Measurements from ENCODE around the gene CNNM3.
"Not testable (repeated sequence)": the region's sequence is repeated elsewhere in the genome, so short reads cannot be mapped to it uniquely, and the experiment has no call there.

The CNNM3 gene

DNA sequence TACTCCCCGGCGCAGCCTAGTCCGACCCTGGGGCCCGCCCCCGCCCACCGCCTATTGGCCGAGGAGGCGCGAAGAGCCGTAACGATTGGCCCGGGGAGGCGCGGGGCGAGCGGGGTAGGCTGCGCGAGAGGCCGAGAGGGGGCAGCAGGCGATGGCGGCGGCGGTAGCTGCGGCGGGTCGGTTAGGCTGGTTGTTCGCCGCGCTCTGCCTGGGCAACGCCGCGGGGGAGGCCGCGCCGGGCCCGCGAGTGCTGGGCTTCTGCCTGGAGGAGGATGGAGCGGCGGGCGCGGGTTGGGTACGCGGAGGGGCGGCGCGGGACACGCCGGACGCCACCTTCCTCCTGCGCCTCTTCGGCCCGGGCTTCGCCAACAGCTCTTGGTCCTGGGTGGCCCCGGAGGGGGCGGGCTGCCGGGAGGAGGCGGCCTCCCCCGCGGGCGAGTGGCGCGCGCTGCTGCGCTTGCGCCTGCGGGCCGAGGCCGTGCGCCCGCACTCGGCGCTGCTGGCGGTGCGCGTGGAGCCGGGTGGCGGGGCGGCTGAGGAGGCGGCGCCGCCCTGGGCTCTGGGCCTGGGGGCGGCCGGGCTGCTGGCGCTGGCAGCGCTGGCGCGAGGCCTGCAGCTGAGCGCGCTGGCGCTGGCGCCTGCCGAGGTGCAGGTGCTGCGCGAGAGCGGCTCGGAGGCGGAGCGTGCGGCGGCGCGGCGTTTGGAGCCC is at the start of gene CNNM3:
Gene CNNM3 (plus strand): TSS at position 142 of the 709 bp plus-strand sequence. CDS start 10 bp downstream, at position 152.
- peak; percentile 94 for DNase-seq

DNA sequence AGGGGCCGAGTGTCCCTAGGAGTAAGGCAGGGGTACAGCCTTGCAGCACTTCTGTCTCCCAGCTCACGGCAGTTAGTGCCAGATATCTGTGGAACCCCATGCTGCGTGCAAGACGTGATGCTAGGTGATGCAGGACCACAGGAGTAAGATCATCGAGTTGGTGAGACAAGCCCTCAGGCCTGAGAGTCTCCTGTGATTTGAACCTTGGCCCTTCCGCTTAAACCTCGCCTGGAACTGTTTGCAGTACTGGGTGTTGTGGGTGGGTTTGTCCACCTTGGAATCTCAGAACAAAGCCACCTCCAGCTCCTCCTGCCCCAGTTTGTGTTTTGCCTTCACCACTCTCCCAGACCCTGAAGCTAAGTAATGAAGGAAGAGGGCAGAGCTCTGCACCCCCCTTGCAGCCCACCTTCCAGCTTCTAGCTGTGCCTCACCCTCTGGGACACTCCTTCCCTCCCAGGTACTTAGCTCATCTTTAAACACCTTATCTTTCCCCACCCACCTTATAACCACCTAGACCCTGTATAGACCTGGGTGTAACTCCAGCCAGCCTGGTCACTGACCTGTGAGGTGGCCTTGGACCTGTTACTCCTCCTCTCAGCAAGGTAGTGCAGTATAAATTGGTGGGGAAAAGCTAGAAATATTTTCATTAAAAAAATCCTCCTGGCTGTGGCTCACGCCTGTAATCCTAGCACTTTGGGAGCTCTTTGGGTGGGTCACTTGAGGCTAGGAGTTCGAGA is 48.8 kb upstream of the CNNM3 start:
- DNase-seq, result no peak

DNA sequence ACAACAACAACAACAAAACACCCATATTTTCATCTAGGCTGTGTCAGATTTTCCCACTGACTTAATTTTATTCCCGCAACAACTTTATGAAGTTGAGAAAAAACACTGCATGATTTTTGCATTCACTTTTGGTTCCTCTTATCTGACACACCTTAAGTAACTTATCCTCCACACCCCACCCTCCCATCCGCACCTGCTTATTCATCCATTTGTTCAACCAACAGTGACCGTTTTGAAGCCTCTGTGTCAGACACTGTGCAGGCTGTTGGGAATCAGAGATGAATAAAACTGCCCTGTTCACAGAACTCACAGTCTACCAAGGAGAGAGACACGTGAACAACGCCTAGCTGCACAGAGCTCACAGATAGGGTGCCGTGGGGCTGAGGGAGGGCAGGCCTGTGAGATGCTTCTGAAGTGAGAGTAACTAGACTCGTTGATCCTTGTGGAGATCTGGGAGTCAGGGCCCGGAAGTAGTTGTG is 47.9 kb upstream of the CNNM3 start:
- no peak for DNase-seq

DNA sequence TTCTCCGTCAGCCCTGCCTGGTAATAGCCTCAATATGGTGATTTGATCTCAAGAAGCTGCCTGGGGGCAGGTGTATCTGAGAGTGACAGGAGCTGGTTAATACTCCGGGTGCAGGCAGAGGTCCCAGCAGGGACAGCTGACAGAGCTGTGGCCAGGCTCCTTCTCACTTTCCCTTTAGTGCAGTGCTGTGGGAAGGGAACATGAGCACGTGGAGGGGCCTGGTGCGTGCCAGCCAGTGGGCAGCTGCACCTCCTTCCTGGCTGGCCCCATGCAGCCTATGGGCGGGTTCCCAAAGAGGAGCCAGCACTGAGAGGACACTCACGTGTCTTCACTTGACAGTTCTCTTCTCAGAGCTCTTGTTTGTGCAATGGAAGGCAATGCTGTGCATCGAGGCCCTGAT is 46.3 kb upstream of the CNNM3 start:
- no peak for DNase-seq

DNA sequence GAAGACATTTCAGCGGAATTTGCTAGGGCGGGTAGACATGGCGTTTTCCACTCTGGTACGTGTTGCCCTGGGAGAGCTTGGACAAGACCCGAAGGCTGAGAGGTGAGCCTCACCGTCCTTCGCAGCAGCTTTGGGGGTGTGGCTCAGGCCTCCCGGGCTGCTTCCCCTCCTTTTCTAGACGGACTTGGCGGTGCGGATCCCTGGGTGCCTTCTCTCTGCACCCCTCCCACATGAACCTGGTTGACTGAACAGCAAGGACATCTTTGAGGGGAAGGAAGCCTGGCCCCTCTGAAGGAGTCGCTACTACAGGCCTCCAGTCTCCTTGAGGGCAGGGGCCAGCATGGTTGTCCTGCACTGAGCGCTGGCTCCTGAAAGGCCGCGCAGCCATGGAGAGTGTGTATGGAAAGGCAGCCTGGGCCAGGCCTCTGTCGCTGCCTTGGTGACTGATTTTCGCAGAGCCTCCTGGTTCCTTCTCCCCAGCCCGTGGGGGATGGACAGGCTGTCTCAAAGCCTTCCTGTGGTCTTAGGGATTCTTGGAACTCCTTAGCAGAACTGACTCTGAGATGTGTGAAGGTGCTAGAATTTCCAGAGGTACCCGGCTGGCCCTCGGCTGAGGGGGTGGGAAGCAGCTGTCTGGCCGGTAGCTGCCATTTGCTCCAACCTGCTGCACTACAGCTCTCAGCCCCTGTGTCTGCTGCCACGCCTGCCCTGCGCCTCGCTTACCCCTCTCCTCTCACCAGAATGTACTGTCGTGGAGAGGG is 45.4 kb upstream of the CNNM3 start:
- DNase-seq, result no peak

DNA sequence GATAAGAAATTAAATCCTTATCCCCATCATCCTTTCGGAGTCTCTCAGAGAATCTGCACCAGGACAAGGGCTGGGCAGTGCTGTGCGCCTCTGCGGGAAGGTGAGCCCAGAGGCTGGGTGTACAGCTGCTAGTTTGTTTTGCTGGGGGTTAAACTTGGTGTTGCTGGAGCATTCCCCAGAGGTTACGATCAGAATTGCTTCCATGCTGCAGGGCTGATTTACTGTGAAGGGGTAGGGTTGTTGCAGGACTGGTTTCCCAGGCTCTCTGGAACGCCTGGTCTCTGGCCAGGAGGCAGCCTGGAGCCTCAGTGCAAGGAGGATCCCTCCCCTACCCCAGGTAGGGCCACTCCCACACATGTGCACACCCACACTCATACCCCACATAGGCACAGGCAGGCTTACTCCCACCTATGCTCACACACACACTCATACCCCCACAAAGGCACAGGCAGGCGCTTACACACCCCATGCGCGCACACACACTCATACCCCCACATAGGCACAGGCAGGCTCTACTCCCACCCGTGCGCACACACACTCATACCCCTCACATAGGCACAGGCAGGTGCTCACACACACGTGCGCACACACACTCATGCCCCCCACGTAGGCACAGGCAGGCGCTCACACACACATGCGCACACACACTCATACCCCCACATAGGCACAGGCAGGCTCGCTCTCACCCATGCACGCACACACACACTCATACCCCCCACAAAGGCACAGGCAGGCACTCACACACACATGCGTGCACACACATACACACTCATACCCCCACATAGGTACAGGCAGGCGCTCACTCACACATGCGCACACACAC is 44.1 kb upstream of the CNNM3 start:
- DNase-seq, result no peak

DNA sequence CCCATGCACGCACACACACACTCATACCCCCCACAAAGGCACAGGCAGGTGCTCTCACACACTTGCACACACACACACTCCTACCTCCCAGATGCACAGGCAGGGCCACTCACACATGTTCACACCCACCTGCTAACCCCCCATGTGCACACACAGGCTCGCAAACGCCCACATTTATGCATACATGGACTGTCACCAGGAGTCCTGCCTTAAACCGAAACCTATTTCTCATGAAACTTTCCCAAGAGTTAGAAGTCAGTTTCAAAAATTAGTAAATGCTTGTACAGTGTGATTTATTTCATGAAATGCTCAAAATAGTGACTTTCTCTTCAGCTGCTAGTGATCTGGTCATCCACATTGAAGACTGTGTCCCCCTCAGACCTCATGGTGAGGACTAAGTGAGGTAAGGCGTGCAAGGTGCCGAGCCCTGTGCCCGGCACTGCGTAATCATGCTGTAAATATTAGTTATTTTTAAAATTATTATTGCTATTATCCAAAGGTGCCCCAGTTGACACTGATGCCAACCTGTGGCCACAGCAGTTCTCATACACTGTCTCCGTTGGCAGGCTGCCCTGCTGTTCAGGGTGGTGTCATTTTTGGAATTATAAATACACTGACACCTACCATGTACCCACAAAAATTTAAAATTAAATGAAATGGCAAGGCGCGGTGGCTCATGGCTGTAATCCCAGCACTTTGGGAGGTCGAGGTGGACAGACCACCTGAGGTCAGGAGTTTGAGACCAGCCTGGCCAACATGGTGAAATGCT is 43.0 kb upstream of the CNNM3 start:
- DNase-seq, result no peak

DNA sequence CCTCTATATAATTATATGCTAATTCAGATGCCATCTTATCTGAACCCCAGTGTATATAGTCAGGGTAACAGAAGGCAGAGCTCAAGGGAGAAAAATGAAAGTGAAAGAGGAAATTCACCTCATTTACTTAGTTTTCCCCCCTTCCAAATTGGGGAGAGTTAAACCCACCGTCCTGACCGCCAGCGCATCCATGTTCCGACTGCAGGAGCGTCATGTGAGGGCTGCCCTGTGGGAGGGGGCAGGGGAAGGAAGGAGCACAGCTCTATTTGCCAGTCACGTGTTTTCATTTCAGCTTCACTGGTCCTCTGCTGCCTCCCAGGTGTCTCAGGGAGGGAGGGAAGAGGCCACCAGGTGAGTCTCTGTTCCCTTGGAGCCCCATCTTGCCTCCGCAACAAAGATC is 42.1 kb upstream of the CNNM3 start:
- peak; percentile 28 for DNase-seq

DNA sequence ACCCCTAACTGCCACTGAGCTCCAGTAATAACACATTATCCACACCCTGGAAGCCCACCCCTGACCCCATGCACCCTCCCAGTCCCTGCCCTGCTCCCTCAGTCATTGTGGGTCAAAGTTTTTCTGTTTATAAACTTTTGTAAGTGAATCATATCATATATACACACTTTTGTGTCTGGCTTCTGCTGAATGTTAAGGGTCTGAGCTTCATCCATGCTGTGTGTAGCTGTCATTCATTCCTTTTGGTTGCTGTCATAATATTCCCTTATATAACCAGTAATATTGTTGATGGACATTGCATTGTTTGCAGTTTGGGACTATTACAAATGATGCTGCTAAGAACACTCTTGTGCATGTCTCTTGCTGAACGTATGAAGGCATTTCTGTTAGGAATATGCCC is 40.9 kb upstream of the CNNM3 start:
- DNase-seq, result no peak

DNA sequence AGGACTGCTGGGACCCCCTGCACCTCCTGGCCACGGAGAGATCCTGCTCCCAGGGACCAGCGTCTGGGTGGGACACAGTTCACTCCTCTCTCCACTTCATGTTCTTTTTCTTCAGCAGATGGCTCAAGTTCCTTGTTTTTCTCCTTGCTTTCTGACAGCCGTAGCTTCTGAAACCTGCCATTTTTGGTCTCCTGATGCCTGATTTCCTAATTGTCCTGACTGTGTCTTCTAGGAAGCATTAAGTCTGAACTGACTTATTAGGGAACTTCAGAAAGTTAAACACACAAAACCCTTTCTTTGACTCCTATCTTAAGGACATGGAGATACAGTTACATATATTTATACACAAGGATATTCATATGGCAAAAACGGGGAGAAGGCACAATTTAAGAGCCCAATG is 32.7 kb upstream of the CNNM3 start:
- DNase-seq, result no peak

DNA sequence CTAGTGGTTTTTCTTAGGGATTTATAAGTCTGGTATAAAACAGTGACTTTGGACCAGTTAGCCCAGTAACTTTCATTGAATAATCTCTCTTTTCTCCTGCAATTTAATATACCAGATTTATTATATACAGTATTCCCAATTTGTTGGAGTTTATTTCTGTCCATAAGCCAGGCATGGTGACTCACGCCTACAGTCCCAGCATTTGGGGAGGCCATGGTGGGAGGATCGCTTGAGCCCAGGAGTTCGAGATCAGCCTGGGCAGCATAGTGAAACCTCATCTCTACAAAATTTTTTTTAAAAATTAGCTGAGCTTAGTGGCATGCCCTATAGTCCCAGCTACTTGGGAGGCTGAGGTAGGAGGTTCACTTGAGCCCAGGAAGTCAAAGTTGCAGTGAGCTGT is 28.7 kb upstream of the CNNM3 start:
- no peak for DNase-seq

DNA sequence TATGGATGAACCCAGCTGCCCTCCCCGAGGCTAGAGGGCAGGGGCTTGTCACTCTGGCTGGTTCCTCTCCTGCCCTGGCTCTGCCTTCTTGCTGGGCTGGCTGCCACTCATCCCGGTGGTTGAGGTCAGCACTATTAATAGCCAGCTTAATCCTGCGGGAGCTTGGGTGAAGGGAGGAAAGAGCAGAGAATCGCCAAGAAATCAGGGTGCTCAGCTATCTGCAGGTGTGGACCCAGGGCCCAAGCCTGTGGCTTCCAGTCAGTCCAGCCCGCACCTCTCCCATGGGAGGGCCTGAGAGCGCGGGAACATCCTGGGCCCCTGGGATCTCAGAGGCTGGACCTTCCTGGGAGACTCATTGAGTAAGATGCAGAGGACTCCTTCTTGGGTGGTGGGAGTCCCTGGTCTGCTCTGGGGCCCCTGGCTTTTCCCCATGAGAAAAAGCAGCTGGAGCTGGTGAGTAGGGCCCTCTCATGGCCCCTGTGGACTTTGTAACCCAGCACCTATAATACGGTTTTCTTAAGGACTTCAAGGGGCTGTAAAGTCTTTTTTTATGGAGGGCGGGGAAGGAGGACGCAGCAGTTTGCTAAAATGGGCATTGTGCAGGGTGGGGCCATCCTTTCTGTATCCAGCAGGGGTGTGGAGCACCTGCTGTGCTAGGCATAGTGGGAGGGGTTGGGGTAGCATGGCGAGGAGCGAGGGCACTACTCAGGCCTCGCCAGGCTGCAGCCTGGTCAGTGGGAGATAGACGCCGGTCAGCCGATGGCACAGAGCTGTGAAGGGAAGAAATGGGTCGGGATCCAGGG is 27.4 kb upstream of the CNNM3 start:
- no peak for DNase-seq

DNA sequence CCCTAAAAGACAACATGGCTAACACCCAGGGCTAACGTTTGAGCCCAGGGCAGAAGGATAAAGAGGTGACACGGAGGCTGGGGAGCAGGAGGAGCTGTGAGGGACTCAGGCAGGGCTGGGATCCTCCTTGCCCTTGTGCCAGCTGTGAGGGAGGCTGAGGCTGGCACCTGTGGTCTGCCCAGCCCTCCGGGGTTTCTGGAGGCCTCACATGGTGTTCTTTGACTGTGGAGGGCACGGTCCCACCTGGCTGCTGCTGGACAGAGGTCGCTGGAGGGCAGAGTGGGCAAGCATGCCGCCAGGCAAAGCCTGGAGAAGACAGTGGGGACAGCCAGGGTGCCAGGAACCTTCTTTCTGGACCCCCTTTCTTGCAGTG is 26.8 kb upstream of the CNNM3 start:
- DNase-seq, result no peak

DNA sequence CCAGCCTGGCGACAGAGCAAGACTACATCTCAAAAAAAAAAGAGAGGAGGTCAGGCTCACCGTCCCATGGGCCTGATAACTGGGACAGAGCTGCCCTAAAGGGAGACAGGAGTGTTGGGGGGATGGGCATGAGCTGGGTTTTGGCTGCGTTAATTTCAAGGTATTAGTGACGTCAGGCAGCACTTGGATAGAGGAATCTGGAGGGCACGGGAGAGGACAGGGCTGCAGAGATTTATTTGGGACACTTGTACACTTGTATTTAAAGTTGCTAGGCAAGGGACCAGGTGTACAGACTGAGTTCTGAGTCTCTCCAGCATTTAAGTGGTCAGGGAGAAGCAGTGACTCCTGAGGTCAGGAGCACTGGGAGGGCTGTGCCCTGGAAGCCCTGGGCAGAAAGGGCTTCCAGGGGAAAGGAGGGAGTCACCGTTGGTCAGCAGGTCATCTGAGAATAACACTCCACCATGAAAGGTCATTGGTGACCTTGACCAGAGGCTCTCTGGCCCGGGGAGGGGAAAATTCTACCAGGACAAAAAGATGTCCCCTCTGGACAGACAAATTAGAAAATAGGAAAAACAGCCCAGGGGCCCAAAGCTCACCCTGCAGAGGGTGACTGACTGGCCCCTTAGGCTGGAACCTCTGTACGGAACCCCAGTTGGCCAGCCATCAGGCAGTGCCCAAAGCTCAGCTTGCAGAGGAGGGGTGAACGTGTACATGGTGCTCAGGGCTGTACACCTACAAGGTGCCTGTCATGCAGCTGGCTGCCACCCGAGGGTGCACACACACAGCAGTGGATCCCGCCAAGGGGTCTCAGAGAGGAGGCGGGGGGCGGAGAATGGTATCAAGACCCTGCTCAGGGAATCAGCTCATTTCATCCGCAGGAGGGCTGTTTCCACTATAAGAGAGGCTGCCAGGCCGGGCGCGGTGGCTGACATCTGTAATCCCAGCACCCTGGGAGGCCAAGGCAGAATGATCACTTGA is 23.0 kb upstream of the CNNM3 start:
- no peak for DNase-seq

DNA sequence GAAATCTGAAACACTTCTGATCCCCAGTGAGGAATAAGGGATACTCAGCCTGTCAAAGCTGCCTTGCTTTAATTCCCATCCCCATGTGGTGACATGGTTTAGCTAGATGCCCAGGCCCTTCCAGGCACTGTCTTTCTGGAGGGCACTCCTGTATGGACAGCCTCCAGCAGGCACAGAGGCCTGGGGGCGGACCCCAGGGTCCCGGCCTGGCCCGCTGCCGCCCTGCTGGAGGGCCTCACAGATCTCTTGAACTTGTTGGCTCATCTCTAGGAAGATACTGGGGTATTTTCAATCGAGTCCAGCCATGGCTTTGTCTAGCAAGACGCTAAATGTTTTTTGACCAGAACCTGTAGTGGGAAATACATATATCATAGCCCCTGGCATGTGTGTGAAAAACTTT is 21.0 kb upstream of the CNNM3 start:
- no peak for DNase-seq

DNA sequence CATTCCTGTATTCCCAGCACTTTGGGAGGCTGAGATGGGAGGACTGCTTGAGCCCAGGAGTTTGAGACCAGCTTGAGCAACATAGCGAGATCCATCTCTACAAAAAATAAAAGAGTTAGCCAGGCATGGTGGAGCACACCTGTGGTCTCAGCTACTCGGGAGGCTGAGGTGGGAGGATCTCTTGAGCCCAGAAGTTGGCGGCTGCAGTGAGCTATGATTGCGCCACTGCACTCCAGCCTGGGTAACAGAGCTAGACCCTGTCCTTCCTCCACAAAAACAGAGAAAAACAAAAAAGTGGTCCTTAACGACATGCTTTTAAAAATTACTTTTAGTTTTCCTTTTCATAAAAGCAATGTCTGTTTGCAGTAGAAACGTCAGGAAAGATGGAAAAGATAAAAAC is 19.6 kb upstream of the CNNM3 start:
- not testable (repeated sequence) for DNase-seq

DNA sequence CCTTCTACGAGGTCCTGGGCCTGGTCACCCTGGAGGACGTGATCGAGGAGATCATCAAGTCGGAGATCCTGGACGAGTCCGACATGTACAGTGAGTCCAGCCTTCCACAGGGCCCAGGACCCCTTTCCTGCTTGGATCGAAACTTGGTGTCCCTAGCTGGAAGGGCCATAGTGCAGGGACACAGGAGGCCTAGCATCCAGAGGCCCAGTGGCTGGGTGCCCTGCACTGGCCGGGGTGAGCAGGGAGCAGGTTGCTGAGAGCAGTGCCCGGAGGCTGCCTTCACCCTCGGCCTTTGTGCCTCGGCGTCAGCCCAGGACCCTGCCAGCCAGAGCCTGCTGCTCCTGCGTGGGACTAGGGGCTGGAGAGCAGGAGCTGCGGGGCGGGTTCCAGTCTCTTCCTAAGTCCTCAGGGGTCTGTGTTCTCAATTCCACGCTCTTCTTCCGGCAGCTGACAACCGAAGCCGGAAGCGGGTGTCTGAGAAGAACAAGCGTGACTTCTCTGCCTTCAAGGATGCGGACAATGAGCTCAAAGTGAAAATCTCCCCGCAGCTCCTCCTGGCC is 18.9 kb upstream of the CNNM3 start:
- no peak for DNase-seq

DNA sequence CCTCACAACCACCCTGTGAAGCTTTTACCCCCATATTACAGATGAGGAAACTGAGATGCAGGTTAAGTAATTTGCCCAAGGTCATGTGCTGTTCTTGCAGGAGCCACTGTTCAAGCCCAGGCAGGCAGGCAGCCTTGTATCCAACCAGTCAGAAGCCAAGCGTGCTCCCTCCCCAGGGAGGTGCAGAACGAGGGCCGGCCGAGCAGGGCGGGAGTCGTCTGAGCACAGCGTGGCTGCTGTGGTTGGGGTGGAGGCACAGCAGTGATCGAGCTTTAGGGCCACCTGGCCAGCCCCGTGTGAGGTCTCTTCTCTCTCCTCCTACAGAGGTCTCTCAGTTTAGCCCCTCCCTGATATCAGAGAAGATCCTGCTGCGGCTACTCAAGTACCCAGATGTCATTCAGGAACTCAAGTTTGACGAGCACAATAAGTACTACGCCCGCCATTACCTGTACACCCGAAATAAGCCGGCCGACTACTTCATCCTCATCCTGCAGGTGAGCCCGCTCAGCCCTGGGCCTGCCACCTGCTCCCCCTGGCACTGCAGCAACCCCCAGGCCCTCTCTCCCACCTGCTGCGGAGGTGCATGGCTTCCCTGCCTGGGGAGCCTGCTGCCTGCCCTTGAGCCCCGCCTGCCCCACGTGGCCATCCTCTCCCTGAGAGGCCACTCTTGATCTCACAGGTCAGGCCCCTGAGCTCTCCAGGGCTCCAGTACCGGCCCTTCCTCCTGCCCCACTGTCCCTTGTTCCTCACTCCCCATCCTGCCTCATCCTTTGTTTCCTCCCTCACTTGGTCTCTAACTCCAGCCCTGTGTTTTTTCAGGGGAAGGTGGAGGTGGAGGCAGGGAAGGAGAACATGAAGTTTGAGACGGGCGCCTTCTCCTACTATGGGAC is 17.1 kb upstream of the CNNM3 start:
- no peak for DNase-seq

DNA sequence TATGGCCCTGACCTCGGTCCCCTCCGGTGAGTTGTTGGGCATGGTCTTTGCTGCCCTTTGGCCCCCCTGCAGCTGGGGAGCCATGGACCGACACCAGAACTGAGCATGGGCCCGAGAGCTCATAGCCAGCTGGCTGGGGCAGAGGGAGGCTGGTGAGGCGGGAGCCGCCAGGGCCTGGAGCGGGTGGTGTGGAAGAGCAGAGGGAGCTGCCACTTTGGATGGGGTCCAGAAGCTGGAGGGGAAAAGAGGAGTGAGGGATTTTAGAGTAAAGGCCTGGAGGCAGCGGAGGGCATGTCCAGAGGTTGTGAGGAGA is 16.5 kb upstream of the CNNM3 start:
- no peak for DNase-seq
